DMS114 treated with DMSO at 0.1 percent for 48 hours (cell line): ENCODE results near the gene KERA.

ENCODE experiments used
- DNase-seq: peaks from one replicate; lab custom pipeline; 2025; ENCODE audit not compliant: unreplicated experiment; lab: John Stamatoyannopoulos, UW

Gene KERA

DNA sequence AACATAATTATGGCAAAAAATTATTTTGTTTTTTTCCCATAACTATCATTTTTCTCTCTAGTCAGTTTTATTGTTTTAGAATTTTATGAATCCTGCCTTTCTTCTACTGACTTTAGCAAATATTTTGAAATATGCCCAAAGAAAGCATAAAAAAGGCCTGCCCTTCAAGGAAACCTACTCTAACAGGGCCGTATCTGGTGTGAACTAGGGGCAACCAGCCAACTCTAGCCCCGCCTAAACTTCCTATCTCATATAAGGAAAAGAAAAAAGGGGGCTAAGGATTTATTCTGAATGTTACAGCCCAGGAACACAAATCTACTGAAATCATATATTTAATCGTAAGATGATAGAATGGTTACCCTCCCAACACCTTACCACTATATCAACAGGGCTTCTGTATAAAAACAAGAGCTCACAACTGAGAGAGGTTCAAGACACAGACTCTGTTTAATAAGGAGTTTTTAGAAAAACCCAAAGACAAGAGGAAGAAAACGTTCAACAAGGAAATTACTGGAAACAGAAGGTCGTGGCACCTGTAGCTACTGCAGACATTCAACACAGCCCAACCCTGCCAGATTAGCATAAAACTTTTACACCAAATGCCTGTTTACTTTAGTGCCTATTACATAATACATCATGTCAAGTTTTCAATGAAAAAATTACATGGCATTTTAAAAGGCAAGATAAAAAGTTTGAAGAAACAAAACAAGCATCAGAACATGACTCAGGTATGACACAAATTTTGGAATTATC, 40.1 kb downstream of the KERA start:
- DNase-seq = no peak

DNA sequence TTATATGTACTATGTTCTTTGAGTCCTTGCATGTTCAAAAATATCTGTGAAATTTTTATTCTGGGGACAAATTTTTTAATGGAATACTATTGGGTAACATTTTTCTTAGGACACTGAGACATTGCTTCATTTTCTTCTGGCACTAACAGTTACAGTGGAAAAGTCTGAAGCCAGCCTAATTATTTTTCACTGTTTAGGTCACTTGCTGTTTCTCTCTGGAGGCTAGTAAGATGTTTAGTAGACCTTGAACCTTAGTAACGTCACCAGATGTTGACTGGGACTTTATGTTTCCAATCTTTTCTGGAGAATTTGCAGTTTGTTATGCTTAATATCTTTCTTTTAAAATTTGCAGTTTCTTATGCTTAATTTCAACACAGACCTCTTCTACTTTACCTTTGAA, 40.8 kb downstream of the KERA start:
- no peak for DNase-seq

DNA sequence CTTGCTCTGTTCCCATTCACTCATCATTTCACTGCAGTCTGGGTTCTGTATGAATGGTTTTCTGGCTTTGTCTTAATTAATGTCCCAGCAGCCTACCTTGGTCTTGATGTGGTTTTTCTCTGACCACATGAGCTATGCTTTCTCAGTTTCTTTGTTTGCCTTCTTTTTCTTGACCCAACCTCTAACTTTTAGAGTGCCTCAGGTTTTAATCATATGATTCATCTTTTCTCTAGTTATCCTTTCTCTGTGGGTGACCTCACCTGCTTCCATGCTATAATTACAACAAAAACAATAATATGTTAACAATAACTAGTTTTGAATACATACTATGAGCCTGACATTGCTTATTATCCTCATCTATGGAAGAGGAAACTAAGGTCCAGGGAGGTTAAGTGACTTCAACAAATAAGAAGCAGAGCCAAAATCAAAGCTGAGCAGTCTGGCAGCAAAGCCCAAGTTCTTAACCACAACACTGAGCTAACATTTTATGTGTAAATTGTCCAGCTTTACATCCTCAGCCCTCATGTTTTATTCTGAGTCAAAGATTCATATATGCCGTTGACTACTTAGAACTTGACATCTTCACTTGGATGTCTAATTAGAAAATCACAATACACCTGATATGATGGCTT, 48.4 kb downstream of the KERA start:
- no peak for DNase-seq

DNA sequence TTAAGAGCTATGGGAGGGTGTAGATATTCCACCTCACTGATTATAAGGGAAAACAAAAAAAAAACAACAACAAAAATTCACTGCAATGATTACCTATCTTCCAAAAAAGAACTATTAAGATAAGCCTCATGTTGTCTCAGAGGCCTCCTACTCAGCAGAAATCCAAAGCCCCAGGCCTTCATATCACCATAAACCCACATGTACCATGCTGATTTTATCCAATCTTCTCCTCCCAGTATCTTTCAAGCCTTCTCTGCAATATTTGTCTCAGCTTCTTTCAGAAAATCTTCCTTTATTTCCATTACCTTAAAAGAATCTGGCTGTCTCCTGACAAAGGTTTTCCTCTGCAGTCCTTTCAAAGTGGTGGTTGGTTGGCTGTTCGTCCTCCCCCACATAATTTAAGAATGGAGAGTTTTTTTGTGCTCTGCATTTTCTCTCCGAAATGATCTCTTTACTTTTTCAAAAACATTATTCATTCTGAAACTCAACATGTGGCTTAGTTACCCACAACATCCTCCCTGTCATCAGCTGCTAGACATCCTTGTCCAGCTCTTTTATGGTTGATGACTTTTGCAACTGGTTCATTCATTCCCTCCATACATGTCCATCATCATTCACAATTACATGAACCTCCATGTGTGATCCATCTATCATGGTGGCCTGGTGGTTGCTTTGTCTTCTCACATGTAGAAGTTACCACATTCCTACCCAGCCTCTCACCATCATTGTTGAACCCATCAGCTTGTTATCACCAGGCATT, 50.1 kb downstream of the KERA start:
- no peak for DNase-seq

DNA sequence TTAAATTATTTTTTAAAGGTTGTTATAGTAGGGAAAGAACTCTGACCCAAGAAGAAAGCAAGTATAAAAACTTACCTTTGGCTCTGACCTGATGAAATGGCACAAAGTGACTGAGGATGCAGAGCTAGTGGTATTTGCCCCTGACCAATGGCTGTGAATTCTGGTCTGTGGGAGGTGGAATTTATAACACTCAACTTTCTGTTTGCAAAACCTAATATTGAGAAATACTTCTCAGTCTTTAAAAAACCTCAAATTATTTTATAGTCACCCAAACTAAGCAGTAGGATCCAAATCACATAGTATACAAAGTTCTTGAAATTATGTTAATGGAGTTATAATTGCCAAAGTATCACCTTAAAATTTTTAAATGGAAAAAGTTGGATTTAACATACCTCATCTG, 53.0 kb downstream of the KERA start, which contains the start of gene EPYC:
Gene EPYC, minus strand, starts transcription at position 101 of the 400 bp plus-strand sequence. CDS start 2,407 bp downstream, outside the sequence.
- no peak for DNase-seq

DNA sequence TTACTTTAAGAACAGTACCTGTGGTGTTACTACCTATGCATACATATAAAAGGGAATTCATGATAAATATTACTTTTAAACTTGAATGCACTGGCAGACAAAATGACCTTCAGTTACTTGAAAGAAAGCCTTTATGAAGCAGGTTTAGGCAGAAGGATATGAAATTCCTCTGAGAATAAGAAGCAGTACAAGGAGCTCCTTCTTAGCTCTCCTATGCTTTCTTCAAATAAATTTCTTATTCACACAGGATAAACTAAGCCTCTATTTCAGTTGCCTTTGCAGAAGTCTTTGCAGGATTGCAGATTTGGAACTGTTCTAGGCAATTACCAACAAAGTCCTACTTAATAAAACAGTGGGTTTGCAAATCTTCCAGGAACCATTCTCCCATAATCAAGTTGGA, 54.1 kb downstream of the KERA start:
- DNase-seq = no peak

DNA sequence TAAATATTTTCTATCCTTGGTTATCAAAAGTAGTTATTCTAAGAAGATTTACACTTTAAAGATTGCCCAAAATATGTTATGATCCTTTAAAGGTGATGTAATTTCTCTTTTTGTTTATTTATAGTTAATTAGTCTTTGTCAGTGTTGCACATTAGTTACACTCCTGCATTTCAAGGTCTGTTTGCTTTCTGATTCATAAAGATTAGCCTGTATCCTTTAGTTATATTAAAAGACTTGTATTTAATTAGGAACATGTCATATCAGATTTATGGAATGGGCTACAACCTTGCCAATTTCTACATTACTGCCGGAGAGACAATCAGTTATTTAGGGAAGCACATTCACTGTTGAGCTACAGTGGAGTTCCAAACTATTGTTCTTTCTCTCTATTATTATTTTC, 56.5 kb downstream of the KERA start:
- no peak for DNase-seq
